Loucy (cell line): Measurements from ENCODE around the gene CYGB.
"Not testable (repeated sequence)": the region's sequence is repeated elsewhere in the genome, so short reads cannot be mapped to it uniquely, and the experiment has no call there.

ENCODE experiments used
- H2AFZ ChIP-seq: fragments of 200-600 bp; sonication (generic); 2 replicates; pipeline ENCODE4 v1.6.0; 2016; ENCODE audit warnings: antibody characterized with exemption, mild to moderate bottlenecking, low read length, moderate library complexity
- H3F3A ChIP-seq: fragments of 200-600 bp; 2 replicates; pipeline ENCODE4 v1.6.0; 2016; ENCODE audit warnings: antibody characterized with exemption, low read depth, mild to moderate bottlenecking
- H3K27me3 ChIP-seq: fragments of 200-600 bp; sonication (generic); 2 replicates; pipeline ENCODE4 v1.6.1; 2014; ENCODE audit warnings: low read length, mild to moderate bottlenecking; ENCODE audit not compliant: insufficient read depth, poor library complexity, severe bottlenecking
- H3K36me3 ChIP-seq: fragments of 200-600 bp; sonication (generic); 2 replicates; pipeline ENCODE4 v1.6.1; 2016; ENCODE audit warnings: low read length; ENCODE audit not compliant: insufficient read depth
- H3K4me1 ChIP-seq: fragments of 200-600 bp; sonication (generic); 2 replicates; pipeline ENCODE4 v1.5.1; 2014; ENCODE audit warnings: low read length, mild to moderate bottlenecking; ENCODE audit not compliant: insufficient read depth, poor library complexity, severe bottlenecking
- H3K4me2 ChIP-seq: fragments of 200-600 bp; sonication (generic); 2 replicates; pipeline ENCODE4 v1.6.0; 2014; ENCODE audit warnings: antibody characterized with exemption, low read length, low read depth, mild to moderate bottlenecking; ENCODE audit not compliant: poor library complexity, severe bottlenecking
- H3K4me3 ChIP-seq: fragments of 200-600 bp; sonication (generic); 2 replicates; pipeline ENCODE4 v1.5.1; 2014; ENCODE audit warnings: low read length, mild to moderate bottlenecking, mixed read lengths; ENCODE audit not compliant: poor library complexity, severe bottlenecking
- H3K79me2 ChIP-seq: fragments of 200-600 bp; sonication (generic); 2 replicates; pipeline ENCODE4 v1.6.1; 2014; ENCODE audit warnings: low read length; ENCODE audit not compliant: insufficient read depth
- H3K9ac ChIP-seq: fragments of 200-600 bp; sonication (generic); 2 replicates; pipeline ENCODE4 v1.6.0; 2014; ENCODE audit warnings: mild to moderate bottlenecking, low read depth, low read length, moderate library complexity; ENCODE audit not compliant: poor library complexity, severe bottlenecking
- H3K9me2 ChIP-seq: fragments of 200-600 bp; sonication (generic); replicated peaks from 2 replicates; pipeline ENCODE4 v1.6.1; 2016; ENCODE audit warnings: low read depth, low read length, mixed read lengths
- H3K9me3 ChIP-seq: fragments of 200-600 bp; sonication (generic); 2 replicates; pipeline ENCODE4 v1.6.1; 2014; ENCODE audit warnings: mild to moderate bottlenecking, antibody characterized with exemption, low read length, low read depth; ENCODE audit not compliant: insufficient read depth
- H4K20me1 ChIP-seq: fragments of 200-600 bp; sonication (generic); 2 replicates; pipeline ENCODE4 v1.6.0; 2014; ENCODE audit warnings: antibody characterized with exemption, low read length, mild to moderate bottlenecking; ENCODE audit not compliant: insufficient read depth, poor library complexity, severe bottlenecking
- CTCF ChIP-seq: fragments of 200-600 bp; sonication (generic); conservative IDR thresholded peaks from 2 replicates; pipeline ENCODE4 v1.5.1; 2014; ENCODE audit warnings: mild to moderate bottlenecking, antibody characterized with exemption, low read length
- EZH2phosphoT487 ChIP-seq: fragments of 200-600 bp; IDR thresholded peaks from 2 replicates; pipeline ENCODE4 v1.6.1; 2018; ENCODE audit warnings: antibody characterized with exemption, mild to moderate bottlenecking, moderate library complexity, borderline replicate concordance

The CYGB gene

GRCh38 chr17:76527430-76528111 lies 9.9 kb downstream of the CYGB start:
- no peaks in the 10 kb centered on the region for H3K9me3 ChIP-seq
- no peaks in the 10 kb centered on the region for H3K27me3 ChIP-seq
- H3K9ac ChIP-seq: peak overlapping the region; percentile 99
- H3K79me2 ChIP-seq: peaks cover 36% of the 10 kb centered on the region
- peaks cover 45% of the 10 kb centered on the region for H3K4me1 ChIP-seq
- peaks cover 4% of the 10 kb centered on the region; the same call in 1 of the 2 replicates for H3F3A ChIP-seq
- no peaks in the 10 kb centered on the region for H3K9me2 ChIP-seq
- peak overlapping the region; percentile 96 for H3K4me2 ChIP-seq
- peak overlapping the region; percentile 93 for H3K4me3 ChIP-seq
- no peaks in the 10 kb centered on the region for H3K36me3 ChIP-seq
- H2AFZ ChIP-seq: peak overlapping the region; percentile 35
- no peaks in the 10 kb centered on the region for H4K20me1 ChIP-seq
- TF ChIP-seq CTCF (no peak; the same call in 1 of the 2 replicates), EZH2phosphoT487 (no peak)

DNA sequence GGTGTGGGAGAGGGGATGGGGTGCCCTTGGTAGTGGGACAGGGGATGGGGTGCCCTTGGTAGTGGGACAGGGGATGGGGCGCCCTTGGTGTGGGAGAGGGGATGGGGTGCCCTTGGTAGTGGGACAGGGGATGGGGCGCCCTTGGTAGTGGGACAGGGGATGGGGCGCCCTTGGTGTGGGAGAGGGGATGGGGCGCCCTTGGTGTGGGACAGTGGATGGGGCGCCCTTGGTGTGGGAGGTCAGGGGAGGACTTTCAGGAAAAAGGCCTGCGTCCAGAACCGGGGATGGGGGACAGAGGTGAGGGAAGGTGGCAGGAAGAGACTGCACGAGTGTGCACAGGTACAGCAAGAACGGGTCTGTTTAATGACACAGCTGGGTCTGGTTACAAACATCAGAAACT lies 10.5 kb downstream of the CYGB start:
- not testable (repeated sequence) for H3F3A ChIP-seq, H3K27me3 ChIP-seq, H3K9me3 ChIP-seq, H3K9me2 ChIP-seq, H3K36me3 ChIP-seq, H4K20me1 ChIP-seq
- Histone ChIP-seq H3K79me2 (peaks cover 36% of the 10 kb centered on the region), H3K9ac (peak overlapping the region; percentile 99), H2AFZ (peak overlapping the region; percentile 35; the same call in 1 of the 2 replicates), H3K4me3 (peak overlapping the region; percentile 93), H3K4me2 (peak overlapping the region; percentile 96), H3K4me1 (peaks cover 42% of the 10 kb centered on the region)

- H3F3A ChIP-seq, H3K9ac ChIP-seq, H3K9me2 ChIP-seq, H4K20me1 ChIP-seq, H3K9me3 ChIP-seq, H3K36me3 ChIP-seq, H2AFZ ChIP-seq, H3K27me3 ChIP-seq, H3K4me2 ChIP-seq, H3K4me3 ChIP-seq: not testable (repeated sequence)
- Histone ChIP-seq H3K4me1 (peaks cover 38% of the 10 kb centered on the region), H3K79me2 (peaks cover 21% of the 10 kb centered on the region)
These were observed 12.0 kb downstream of the CYGB start for GRCh38 chr17:76525513-76525833.

DNA sequence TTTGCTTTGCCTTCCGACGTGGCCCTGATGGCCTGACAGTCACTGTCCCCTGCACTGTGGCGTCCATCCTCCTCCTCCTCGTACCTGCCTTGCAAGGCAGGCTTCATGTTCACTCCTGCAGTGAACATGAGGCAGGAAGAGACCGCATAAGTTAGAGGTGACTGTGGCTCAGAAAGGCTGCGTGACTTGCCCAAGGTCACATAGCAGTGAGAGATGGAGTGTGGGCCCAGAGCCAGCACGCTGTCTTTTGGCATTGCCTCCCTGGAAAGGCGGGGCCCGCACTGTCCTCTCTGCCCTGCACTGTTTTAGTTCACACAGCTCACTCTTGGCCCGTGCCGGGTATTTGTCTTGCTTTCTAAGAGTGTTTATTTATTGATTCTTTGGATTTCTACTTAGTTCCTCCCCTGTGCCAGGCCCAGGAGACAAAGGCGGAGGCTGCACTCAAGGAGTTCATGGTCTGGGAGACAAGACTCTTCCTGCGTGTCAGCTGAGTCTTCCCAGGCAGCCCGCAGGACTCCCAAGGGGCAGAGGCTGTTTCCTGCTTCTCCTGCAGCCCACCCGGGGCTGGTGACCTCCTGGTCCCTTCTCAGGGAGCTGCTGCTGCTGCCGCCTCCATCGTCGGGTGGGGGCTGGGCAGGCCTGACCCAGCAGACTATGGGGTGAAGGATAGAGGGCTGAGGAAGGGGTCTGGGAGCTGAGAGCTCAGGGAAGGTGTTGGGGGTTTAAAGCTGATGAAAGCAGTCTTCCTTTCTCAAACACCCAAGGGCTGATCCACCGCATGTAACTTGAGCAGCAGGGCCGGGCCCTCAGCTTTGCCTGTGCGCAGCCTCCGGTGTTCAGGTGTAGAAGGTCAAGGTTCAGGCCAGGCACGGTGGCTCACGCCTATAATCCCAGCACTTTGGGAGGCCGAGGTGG lies 12.7 kb downstream of the CYGB start:
- Histone ChIP-seq H3K79me2 (peaks cover 14% of the 10 kb centered on the region), H3K9me2 (no peaks in the 10 kb centered on the region), H3K27me3 (no peaks in the 10 kb centered on the region), H3K9me3 (no peaks in the 10 kb centered on the region), H3K36me3 (no peaks in the 10 kb centered on the region), H3K4me3 (no peak overlapping the region), H3K4me1 (peaks cover 32% of the 10 kb centered on the region), H4K20me1 (no peaks in the 10 kb centered on the region), H3K4me2 (no peak overlapping the region), H3F3A (peaks cover 4% of the 10 kb centered on the region; the same call in 1 of the 2 replicates), H2AFZ (0 out of 2 replicates have a peak overlapping the region, but pooled peaks have one; percentile 7), H3K9ac (no peak overlapping the region)
- no peak for TF ChIP-seq EZH2phosphoT487
- no peak for TF ChIP-seq CTCF
